ENCODE measurements around the gene RFPL2. TPM values are rescaled to one million over a fixed set of nuclear protein-coding genes. Genes with fewer than 3 reads are reported as not detected.

Gene RFPL2
- polyA plus RNA-seq, 3 donors = 0.36 to 1.3 (median 0.94) TPM

GRCh38 chr22:32177221-32177765 lies 27.6 kb downstream of the RFPL2 start:
- Mint-ChIP-seq H3K4me3 (peak overlapping the region in 1 of 2 donors; percentile 50), H3K9me3 (peaks cover 0 to 17% (median 3%) of the 10 kb centered on the region in 7 donors), H3K4me1 (peaks cover 6% of the 10 kb centered on the region), H3K27ac (no peak overlapping the region), H3K27me3 (ENCODE audit: low read depth in 3 of 3) (peaks cover 46 to 53% (median 50%) of the 10 kb centered on the region in 3 donors), H3K36me3 (peaks cover 0 to 4% of the 10 kb centered on the region in 2 donors)
- no peak overlapping the region for H3K4me3 ChIP-seq (replicated peaks in 1 of 3; ENCODE audit: low read depth in 2 of 3, low read length in 3 of 3)
- no peaks in the 10 kb centered on the region for H3K79me2 ChIP-seq (ENCODE audit: insufficient read depth, low read length)
- no peak overlapping the region for H2AFZ ChIP-seq (ENCODE audit: insufficient read depth, low read depth, low read length, poor library complexity, severe bottlenecking)
- H3K4me1 ChIP-seq (ENCODE audit: control insufficient read depth in 1 of 2, insufficient read depth in 2 of 2, low read length in 2 of 2) = peaks cover 6 to 11% of the 10 kb centered on the region in 2 donors
- no peaks in the 10 kb centered on the region for H4K20me1 ChIP-seq (ENCODE audit: insufficient read depth, low read length)
- WGBS (ENCODE audit: insufficient coverage) = 97% methylated on average over 4 of the region's 8 CpGs
- H3K36me3 ChIP-seq (replicated peaks in 1 of 2; ENCODE audit: control insufficient read depth in 1 of 2, insufficient read depth in 2 of 2, low read length in 2 of 2) = no peaks in the 10 kb centered on the region
- H3K9ac ChIP-seq (ENCODE audit: insufficient read depth, low read length, poor library complexity, severe bottlenecking) = no peak overlapping the region
- intact Hi-C loops (cut with micrococcal nuclease) = loop anchor here in 1 of 2 donors (10.0 kb wide), 1 partner anchor 52 kb away; no protein-coding TSS in a partner anchor
- no peak overlapping the region for H3K27ac ChIP-seq (ENCODE audit: low read depth in 1 of 2, low read length in 2 of 2)
- no peak overlapping the region for H3K4me2 ChIP-seq (replicated peaks; ENCODE audit: extremely low read depth, low read length, poor library complexity, severe bottlenecking)
- peaks cover 14 to 49% of the 10 kb centered on the region in 2 donors for H3K27me3 ChIP-seq (ENCODE audit: control insufficient read depth in 2 of 2, insufficient read depth in 2 of 2, low read length in 2 of 2)
- peaks cover 0 to 16% of the 10 kb centered on the region in 2 donors for H3K9me3 ChIP-seq (replicated peaks in 1 of 2; ENCODE audit: control insufficient read depth in 1 of 2, insufficient read depth in 1 of 2, low read length in 2 of 2)
- DNase-seq = no peak
- no peak for TF ChIP-seq CTCF (IDR thresholded peaks at IDR 0.05)

GRCh38 chr22:32175683-32176644 lies 28.9 kb downstream of the RFPL2 start:
- peak overlapping the region; percentile 67 for H3K4me2 ChIP-seq (replicated peaks; ENCODE audit: extremely low read depth, low read length, poor library complexity, severe bottlenecking)
- H3K27me3 ChIP-seq (ENCODE audit: control insufficient read depth in 2 of 2, insufficient read depth in 2 of 2, low read length in 2 of 2) = peaks cover 14 to 49% of the 10 kb centered on the region in 2 donors
- Mint-ChIP-seq H3K36me3 (peaks cover 0 to 4% of the 10 kb centered on the region in 2 donors), H3K4me3 (peak overlapping the region; percentile 31 to 83), H3K9me3 (peaks cover 0 to 17% (median 3%) of the 10 kb centered on the region in 7 donors), H3K27ac (no peak overlapping the region), H3K27me3 (ENCODE audit: low read depth in 3 of 3) (peaks cover 47 to 53% (median 50%) of the 10 kb centered on the region in 3 donors), H3K4me1 (peaks cover 6% of the 10 kb centered on the region)
- H3K27ac ChIP-seq (ENCODE audit: low read depth in 1 of 2, low read length in 2 of 2) = no peak overlapping the region
- no peak for DNase-seq
- no peak overlapping the region for H3K9ac ChIP-seq (ENCODE audit: insufficient read depth, low read length, poor library complexity, severe bottlenecking)
- peak overlapping the region in 2 of 3 experiments; percentile 4 to 44 for H3K4me3 ChIP-seq (replicated peaks in 1 of 3; ENCODE audit: low read depth in 2 of 3, low read length in 3 of 3)
- peak overlapping the region; percentile 65 for H2AFZ ChIP-seq (ENCODE audit: insufficient read depth, low read depth, low read length, poor library complexity, severe bottlenecking)
- no peaks in the 10 kb centered on the region for H3K36me3 ChIP-seq (replicated peaks in 1 of 2; ENCODE audit: control insufficient read depth in 1 of 2, insufficient read depth in 2 of 2, low read length in 2 of 2)
- peaks cover 6 to 11% of the 10 kb centered on the region in 2 donors for H3K4me1 ChIP-seq (ENCODE audit: control insufficient read depth in 1 of 2, insufficient read depth in 2 of 2, low read length in 2 of 2)
- H3K9me3 ChIP-seq (replicated peaks in 1 of 2; ENCODE audit: control insufficient read depth in 1 of 2, insufficient read depth in 1 of 2, low read length in 2 of 2) = peaks cover 0 to 16% of the 10 kb centered on the region in 2 donors
- no peaks in the 10 kb centered on the region for H4K20me1 ChIP-seq (ENCODE audit: insufficient read depth, low read length)
- intact Hi-C loops (cut with micrococcal nuclease) = loop anchor here in 1 of 2 donors (10.0 kb wide), 1 partner anchor 51 kb away; no protein-coding TSS in a partner anchor
- no peaks in the 10 kb centered on the region for H3K79me2 ChIP-seq (ENCODE audit: insufficient read depth, low read length)
- TF ChIP-seq CTCF (IDR thresholded peaks at IDR 0.05) = peak; percentile 24
- 4% methylated on average over 65 of the region's 73 CpGs for WGBS (ENCODE audit: insufficient coverage)

All from CD14-positive monocyte (primary cell).